K562 (cell line): ENCODE data around the gene MRPL27. TPM values are rescaled to one million over a fixed set of nuclear protein-coding genes. Genes with fewer than 3 reads are reported as not detected.

Experiments
- AFF1 ChIP-seq, 2 experiments: fragments of 450-650 bp; IDR thresholded peaks; 2 replicates each; pipeline ENCODE4 v1.6.1; 2018; ENCODE audit warnings: mild to moderate bottlenecking in 2 of 2, low read depth in 1 of 2; ENCODE audit not compliant: partially characterized antibody in 2 of 2
- ATF4 ChIP-seq: fragments of 450-650 bp; formaldehyde crosslinking; IDR thresholded peaks from 2 replicates; pipeline ENCODE4 v1.4.0; 2022; ENCODE audit warnings: mild to moderate bottlenecking, moderate library complexity
- ATF7 ChIP-seq: fragments of 450-650 bp; IDR thresholded peaks from 2 replicates; pipeline ENCODE4 v1.7.1; 2014; ENCODE audit warnings: mild to moderate bottlenecking, moderate library complexity
- DACH1 ChIP-seq: fragments of 450-650 bp; IDR thresholded peaks from 2 replicates; pipeline ENCODE4 v1.6.1; 2018; ENCODE audit not compliant: partially characterized antibody
- ESRRA ChIP-seq: fragments of 450-650 bp; IDR thresholded peaks from 2 replicates; pipeline ENCODE4 v1.6.1; 2014; ENCODE audit warnings: low read depth, mild to moderate bottlenecking, moderate library complexity, borderline replicate concordance
- FOXK2 ChIP-seq, 2 experiments: fragments of 450-650 bp; IDR thresholded peaks in 1 of 2; conservative IDR thresholded peaks in 1 of 2; 2 replicates each; pipeline ENCODE4 v1.6.1; 2016; ENCODE audit warnings: low read depth in 2 of 2, mild to moderate bottlenecking in 1 of 2
- MLLT1 ChIP-seq, 2 experiments: fragments of 450-650 bp; IDR thresholded peaks; 2 replicates each; pipeline ENCODE4 v1.6.1; 2016
- MTA2 ChIP-seq: fragments of 450-650 bp; IDR thresholded peaks from 2 replicates; pipeline ENCODE4 v1.6.1; 2016; ENCODE audit warnings: low read depth
- NONO ChIP-seq, 2 experiments: fragments of 200-400 bp in 1 of 2; fragments of 450-650 bp in 1 of 2; formaldehyde crosslinking in 1 of 2; IDR thresholded peaks; 2 replicates each; pipeline ENCODE4 v1.6.1; 2017; ENCODE audit warnings: low read depth in 2 of 2, mild to moderate bottlenecking in 2 of 2, moderate library complexity in 2 of 2, low read length in 1 of 2
- PML ChIP-seq: IDR thresholded peaks from 2 replicates; pipeline ENCODE4 v1.6.1; 2012; ENCODE audit warnings: low read length, inconsistent platforms
- RBM15 ChIP-seq: fragments of 200-400 bp; formaldehyde crosslinking; IDR thresholded peaks from 2 replicates; pipeline ENCODE4 v1.6.1; 2018; ENCODE audit warnings: mild to moderate bottlenecking, low read length, moderate library complexity; ENCODE audit not compliant: insufficient read depth
- SMARCC2 ChIP-seq: fragments of 450-650 bp; IDR thresholded peaks from 2 replicates; pipeline ENCODE4 v1.6.1; 2017; ENCODE audit warnings: antibody characterized with exemption, moderate library complexity, mild to moderate bottlenecking, low read depth
- STAT6 ChIP-seq: sonication (generic); formaldehyde crosslinking; IDR thresholded peaks from 2 replicates; pipeline ENCODE4 v1.8.1; 2023; ENCODE audit warnings: mild to moderate bottlenecking, missing genetic modification reagents
- THRAP3 ChIP-seq: fragments of 450-650 bp; IDR thresholded peaks from 2 replicates; pipeline ENCODE4 v1.6.1; 2016; ENCODE audit warnings: mild to moderate bottlenecking, inconsistent platforms, borderline replicate concordance
- ZNF174 ChIP-seq: fragments of 250-450 bp; sonication (Bioruptor Pico); IDR thresholded peaks from 2 replicates; pipeline ENCODE4 v1.4.0; 2020; ENCODE audit warnings: mild to moderate bottlenecking
- ZNF644 ChIP-seq: fragments of 200-800 bp; sonication (Bioruptor generic); IDR thresholded peaks from 2 replicates; pipeline ENCODE4 v1.6.1; 2016; ENCODE audit warnings: low read depth, missing genetic modification characterization, missing compliant biosample characterization
- ZSCAN32 ChIP-seq: fragments of 450-650 bp; formaldehyde crosslinking; IDR thresholded peaks from 2 replicates; pipeline ENCODE4 v1.4.0; 2020; ENCODE audit warnings: mild to moderate bottlenecking, moderate library complexity
- polyA plus RNA-seq, 8 experiments: library from polyadenylated mRNA; depleted of rRNA in 4 of 8; stranded (reverse) in 5 of 8; unstranded in 3 of 8; fragments of >200 nt; fragmentation: Nextera tagmentation in 2 of 8; fragmentation: Illumina TruSeq in 1 of 8; extraction: Ambion mirVana in 2 of 8; extraction: Trizol in 1 of 8; gene quantifications; 2 replicates each; pipeline versions ENCODE4 v1.2.1 to v1.2.3, GENCODE V29; 2011 to 2014; ENCODE audit warnings: inconsistent platforms in 1 of 8, missing spikeins in 1 of 8
- total RNA-seq, 7 experiments: library from RNA; depleted of rRNA in 6 of 7; stranded (reverse); fragments of >200 nt in 6 of 7; fragmentation: Illumina TruSeq in 2 of 7; extraction: Trizol in 2 of 7; gene quantifications; 2 replicates each; pipeline versions ENCODE4 v1.2.1 to v1.2.3, GENCODE V29; 2011 to 2021; ENCODE audit warnings: low replicate concordance in 1 of 7

Gene MRPL27
- total and polyA plus RNA-seq, 9 of the 15 experiments (the other 6 are each of a cell fraction or from before 2014, with no cell fraction given): 96.3 to 401 (median 142) TPM

- no peak for TF ChIP-seq THRAP3
- no peak for TF ChIP-seq SMARCC2
- TF ChIP-seq ZSCAN32 (CRISPR knock-in tag): no peak
- 0 out of 2 replicates have a peak, but pooled peaks have one; percentile 11 for TF ChIP-seq ATF7
- peak in 1 of 2 experiments; percentile 34; a peak in 2 of 4 replicates for TF ChIP-seq FOXK2 (conservative IDR thresholded peaks at IDR 0.05 in 1 of 2, IDR thresholded peaks at IDR 0.05 in 1 of 2; ENCODE audit: low read depth in 2 of 2)
- no peak for TF ChIP-seq ATF4 (CRISPR knock-in tag)
- TF ChIP-seq ZNF174: no peak
- no peak for TF ChIP-seq DACH1
- TF ChIP-seq MLLT1 (IDR thresholded peaks at IDR 0.05): no peak
- TF ChIP-seq PML: no peak
- TF ChIP-seq STAT6 (CRISPR knock-in tag): no peak
- TF ChIP-seq ESRRA: peak; percentile 75
- no peak for TF ChIP-seq RBM15
- 0 out of 2 replicates have a peak, but pooled peaks have one; percentile 47 for TF ChIP-seq ZNF644 (tag)
- TF ChIP-seq AFF1 (IDR thresholded peaks at IDR 0.05; ENCODE audit: low read depth in 1 of 2, partially characterized antibody in 2 of 2): no peak
- no peak for TF ChIP-seq NONO (IDR thresholded peaks at IDR 0.05; ENCODE audit: low read depth in 2 of 2, low read length in 1 of 2)
- TF ChIP-seq MTA2: no peak
Measured at GRCh38 chr17:50421308-50422051, 48.5 kb upstream of the MRPL27 start (continued).
